ENCODE measurements around the gene COX20.

DNA sequence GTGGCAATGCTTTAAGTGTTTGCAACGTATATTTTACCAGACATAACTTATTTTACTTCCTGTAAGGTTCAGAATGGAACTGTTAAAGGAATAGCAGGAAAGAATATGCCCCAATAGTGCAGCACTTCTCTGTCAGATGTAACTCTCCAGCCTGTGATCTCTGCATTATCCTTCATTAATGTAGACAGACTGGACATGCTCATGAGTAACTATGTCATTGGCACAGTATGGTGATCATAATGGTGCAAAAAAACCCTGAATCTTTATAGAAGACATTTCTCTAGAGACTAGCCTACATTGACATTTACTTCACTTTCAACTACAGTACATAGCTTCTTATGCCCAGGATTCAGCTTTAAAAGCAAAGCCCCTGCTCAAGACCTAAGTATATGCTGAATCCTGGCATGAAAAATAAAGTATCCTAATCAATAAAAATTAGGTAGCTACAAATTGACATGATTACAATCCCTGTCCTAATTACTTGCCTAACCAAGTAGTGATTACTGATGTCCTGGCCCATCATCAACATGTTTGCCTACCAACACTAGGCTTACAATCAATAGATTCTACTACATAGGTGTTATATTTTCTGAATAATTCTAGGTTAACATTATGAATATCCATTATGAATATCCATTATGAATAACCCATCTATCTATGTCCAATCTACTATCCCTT lies 13.9 kb downstream of the COX20 start:
- TF ChIP-seq, protein P1, sequence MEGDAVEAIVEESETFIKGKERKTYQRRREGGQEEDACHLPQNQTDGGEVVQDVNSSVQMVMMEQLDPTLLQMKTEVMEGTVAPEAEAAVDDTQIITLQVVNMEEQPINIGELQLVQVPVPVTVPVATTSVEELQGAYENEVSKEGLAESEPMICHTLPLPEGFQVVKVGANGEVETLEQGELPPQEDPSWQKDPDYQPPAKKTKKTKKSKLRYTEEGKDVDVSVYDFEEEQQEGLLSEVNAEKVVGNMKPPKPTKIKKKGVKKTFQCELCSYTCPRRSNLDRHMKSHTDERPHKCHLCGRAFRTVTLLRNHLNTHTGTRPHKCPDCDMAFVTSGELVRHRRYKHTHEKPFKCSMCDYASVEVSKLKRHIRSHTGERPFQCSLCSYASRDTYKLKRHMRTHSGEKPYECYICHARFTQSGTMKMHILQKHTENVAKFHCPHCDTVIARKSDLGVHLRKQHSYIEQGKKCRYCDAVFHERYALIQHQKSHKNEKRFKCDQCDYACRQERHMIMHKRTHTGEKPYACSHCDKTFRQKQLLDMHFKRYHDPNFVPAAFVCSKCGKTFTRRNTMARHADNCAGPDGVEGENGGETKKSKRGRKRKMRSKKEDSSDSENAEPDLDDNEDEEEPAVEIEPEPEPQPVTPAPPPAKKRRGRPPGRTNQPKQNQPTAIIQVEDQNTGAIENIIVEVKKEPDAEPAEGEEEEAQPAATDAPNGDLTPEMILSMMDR (IDR thresholded peaks at IDR 0.05) = no peak
- TF ChIP-seq, protein P2, sequence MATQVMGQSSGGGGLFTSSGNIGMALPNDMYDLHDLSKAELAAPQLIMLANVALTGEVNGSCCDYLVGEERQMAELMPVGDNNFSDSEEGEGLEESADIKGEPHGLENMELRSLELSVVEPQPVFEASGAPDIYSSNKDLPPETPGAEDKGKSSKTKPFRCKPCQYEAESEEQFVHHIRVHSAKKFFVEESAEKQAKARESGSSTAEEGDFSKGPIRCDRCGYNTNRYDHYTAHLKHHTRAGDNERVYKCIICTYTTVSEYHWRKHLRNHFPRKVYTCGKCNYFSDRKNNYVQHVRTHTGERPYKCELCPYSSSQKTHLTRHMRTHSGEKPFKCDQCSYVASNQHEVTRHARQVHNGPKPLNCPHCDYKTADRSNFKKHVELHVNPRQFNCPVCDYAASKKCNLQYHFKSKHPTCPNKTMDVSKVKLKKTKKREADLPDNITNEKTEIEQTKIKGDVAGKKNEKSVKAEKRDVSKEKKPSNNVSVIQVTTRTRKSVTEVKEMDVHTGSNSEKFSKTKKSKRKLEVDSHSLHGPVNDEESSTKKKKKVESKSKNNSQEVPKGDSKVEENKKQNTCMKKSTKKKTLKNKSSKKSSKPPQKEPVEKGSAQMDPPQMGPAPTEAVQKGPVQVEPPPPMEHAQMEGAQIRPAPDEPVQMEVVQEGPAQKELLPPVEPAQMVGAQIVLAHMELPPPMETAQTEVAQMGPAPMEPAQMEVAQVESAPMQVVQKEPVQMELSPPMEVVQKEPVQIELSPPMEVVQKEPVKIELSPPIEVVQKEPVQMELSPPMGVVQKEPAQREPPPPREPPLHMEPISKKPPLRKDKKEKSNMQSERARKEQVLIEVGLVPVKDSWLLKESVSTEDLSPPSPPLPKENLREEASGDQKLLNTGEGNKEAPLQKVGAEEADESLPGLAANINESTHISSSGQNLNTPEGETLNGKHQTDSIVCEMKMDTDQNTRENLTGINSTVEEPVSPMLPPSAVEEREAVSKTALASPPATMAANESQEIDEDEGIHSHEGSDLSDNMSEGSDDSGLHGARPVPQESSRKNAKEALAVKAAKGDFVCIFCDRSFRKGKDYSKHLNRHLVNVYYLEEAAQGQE (IDR thresholded peaks at IDR 0.05; ENCODE audit: insufficient read depth in 1 of 2, low read depth in 2 of 2, low read length in 1 of 2) = no peak
- TF ChIP-seq SIN3A (IDR thresholded peaks at IDR 0.05; ENCODE audit: borderline replicate concordance, insufficient read depth, low read depth, low read length) (no peak), TCF7L2 (IDR thresholded peaks at IDR 0.05; ENCODE audit: low read depth, low read length) (no peak), POLR2AphosphoS5 (IDR thresholded peaks at IDR 0.05; ENCODE audit: low read depth, low read length) (no peak; the same call in 1 of the 2 replicates)

Measured in Panc1 (cell line).